Measurements from ENCODE around the gene ATG7. TPM values are rescaled to one million over a fixed set of nuclear protein-coding genes. Genes with fewer than 3 reads are reported as not detected.

ATG7 gene
- total RNA-seq, 1 experiment from 2014 or later: 29.3 TPM

GRCh38 chr3:11603628-11604027 lies 331.4 kb downstream of the ATG7 start:
- H3K27me3 ChIP-seq (ENCODE audit: insufficient read depth, low read length): no peaks in the 10 kb centered on the region
- no peaks in the 10 kb centered on the region for H3K36me3 ChIP-seq (ENCODE audit: control insufficient read depth in 1 of 2, insufficient read depth in 2 of 2, low read length in 2 of 2)
- no peaks in the 10 kb centered on the region for H3K9me3 ChIP-seq (ENCODE audit: control insufficient read depth in 1 of 2, insufficient read depth in 1 of 2, low read depth in 1 of 2, low read length in 2 of 2)
- POLR2A ChIA-PET: no interaction called here
- H3K9ac ChIP-seq (ENCODE audit: low read length): no peak overlapping the region
- peaks cover 16% of the 10 kb centered on the region for H3K79me2 ChIP-seq (ENCODE audit: insufficient read depth, low read length)
- H3K9me2 ChIP-seq (ENCODE audit: insufficient read depth): no peaks in the 10 kb centered on the region
- H4K20me1 ChIP-seq (ENCODE audit: insufficient read depth): no peaks in the 10 kb centered on the region
- H3K4me1 ChIP-seq (ENCODE audit: control insufficient read depth in 1 of 2, insufficient read depth in 2 of 2, low read length in 2 of 2): peaks cover 2 to 24% of the 10 kb centered on the region in 2 experiments; a peak in 2 of 4 replicates
- intact Hi-C loops (cut with micrococcal nuclease): no loop called here
- BruUV-seq (replicated peaks): no TSS peak
- DNase-seq (ENCODE audit: low read depth, low spot score) (no peak), ATAC-seq (no peak)
- no peak overlapping the region for H3K4me3 ChIP-seq (replicated peaks in 1 of 2; ENCODE audit: low read depth in 1 of 2, low read length in 2 of 2)
- TF ChIP-seq EZH2phosphoT487 (IDR thresholded peaks at IDR 0.05; ENCODE audit: borderline replicate concordance): no peak
- no peak for TF ChIP-seq YY1 (IDR thresholded peaks at IDR 0.05; ENCODE audit: extremely low read depth, insufficient replicate concordance, low read depth, low read length)
- no peak for TF ChIP-seq POLR2A (IDR thresholded peaks at IDR 0.05; ENCODE audit: borderline replicate concordance, extremely low read depth, insufficient read depth, insufficient read length)
- no peak for TF ChIP-seq CEBPB (IDR thresholded peaks at IDR 0.05; ENCODE audit: low read depth)
- TF ChIP-seq FOSL1 (IDR thresholded peaks at IDR 0.05; ENCODE audit: low read depth): no peak
- no peak for TF ChIP-seq TCF7L2 (IDR thresholded peaks at IDR 0.05; ENCODE audit: borderline replicate concordance, extremely low read depth, insufficient read depth, insufficient read length)
- TF ChIP-seq CBX3 (IDR thresholded peaks at IDR 0.05; ENCODE audit: low read depth): no peak
- TF ChIP-seq ATF3 (IDR thresholded peaks at IDR 0.05): no peak
- TF ChIP-seq ZBTB33 (IDR thresholded peaks at IDR 0.05; ENCODE audit: extremely low read depth, insufficient replicate concordance, low read length): no peak
- no peak for TF ChIP-seq EGR1 (IDR thresholded peaks at IDR 0.05; ENCODE audit: low read depth)
- TF ChIP-seq SRF (IDR thresholded peaks at IDR 0.05; ENCODE audit: low read depth): no peak
- TF ChIP-seq ELF1 (IDR thresholded peaks at IDR 0.05; ENCODE audit: borderline replicate concordance, low read depth): no peak
- TF ChIP-seq MAX (IDR thresholded peaks at IDR 0.05): no peak
- no peak for TF ChIP-seq POLR2AphosphoS5 (IDR thresholded peaks at IDR 0.05; ENCODE audit: low read depth, low read length)
- no peak for TF ChIP-seq REST (IDR thresholded peaks at IDR 0.05; ENCODE audit: low read depth)
- no peak for TF ChIP-seq EZH2 (IDR thresholded peaks at IDR 0.05)
- no peak for TF ChIP-seq JUND (IDR thresholded peaks at IDR 0.05)
- no peak for TF ChIP-seq CTCF (IDR thresholded peaks at IDR 0.05 in 2 of 3, conservative IDR thresholded peaks at IDR 0.05 in 1 of 3; ENCODE audit: borderline replicate concordance in 1 of 3, insufficient read depth in 1 of 3, low read depth in 2 of 3, low read length in 2 of 3)
- TF ChIP-seq RAD21 (IDR thresholded peaks at IDR 0.05; ENCODE audit: low read depth): no peak
- RAD21 ChIA-PET (ENCODE audit: low non-redundant PET in 1 of 2, low total read pairs in 2 of 2, uncharacterized antibody in 2 of 2, unreplicated experiment in 2 of 2): no interaction called here
- no peak overlapping the region for H3K4me2 ChIP-seq (ENCODE audit: low read length)
- CTCF ChIA-PET: no interaction called here
- H2AFZ ChIP-seq (ENCODE audit: low read depth, low read length, poor library complexity, severe bottlenecking): no peak overlapping the region
- no peak overlapping the region for H3K27ac ChIP-seq (ENCODE audit: low read depth, low read length)

Measured in HCT116 (cell line).